Prostate gland (tissue), 2 donors: ENCODE data around the gene PPP1R37.

Experiments used
- CTCF ChIP-seq, 4 experiments: fragments of 200-600 bp in 2 of 4; fragments of 450-650 bp in 2 of 4; sonication (generic) in 2 of 4; IDR thresholded peaks; 1 replicate in 3 of 4; 2 replicates in 1 of 4; pipeline ENCODE4 v1.5.1; 2016 to 2019; ENCODE audit warnings: antibody characterized with exemption in 4 of 4, mild to moderate bottlenecking in 2 of 4, moderate library complexity in 2 of 4
- POLR2A ChIP-seq: fragments of 450-650 bp; IDR thresholded peaks from one replicate; pipeline ENCODE4 v1.6.1; 2016; ENCODE audit warnings: antibody characterized with exemption, mild to moderate bottlenecking

- TF ChIP-seq CTCF (IDR thresholded peaks at IDR 0.05), result no peak
- no peak for TF ChIP-seq POLR2A
These were observed 82.8 kb downstream of the PPP1R37 start for GRCh38 chr19:45175515-45176345.
